ENCODE results near the gene OR2H2.

The OR2H2 gene

DNA sequence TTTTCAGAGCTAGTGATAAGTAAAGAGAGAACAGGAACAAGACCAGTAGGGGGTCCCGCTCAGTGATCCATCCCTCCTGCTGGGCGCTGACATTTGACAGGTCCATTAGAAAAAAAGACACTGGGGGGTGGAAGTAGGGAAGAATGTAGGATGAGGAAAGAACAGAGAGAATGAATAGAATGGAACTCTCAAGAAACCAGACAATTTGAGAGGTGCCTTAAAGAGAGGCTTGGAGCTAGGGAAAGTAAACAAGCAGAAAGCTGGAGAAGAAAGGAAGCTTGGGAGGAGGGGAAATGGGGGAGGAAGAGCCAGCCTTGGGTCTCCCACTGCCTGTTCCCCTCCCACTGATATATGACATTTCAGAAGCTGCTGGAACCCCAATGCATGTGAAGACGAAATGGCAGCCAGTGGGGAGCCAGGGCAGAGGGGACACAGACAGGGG is 39.6 kb downstream of the OR2H2 start (continued):
- TF ChIP-seq ZNF23 (tag by site-specific recombination; IDR thresholded peaks at IDR 0.05; ENCODE audit: borderline replicate concordance): no peak
- TF ChIP-seq ZBTB21 (tag by site-specific recombination; IDR thresholded peaks at IDR 0.05): no peak
- TF ChIP-seq ZNF585B (tag by site-specific recombination; IDR thresholded peaks at IDR 0.05): no peak
- TF ChIP-seq ZSCAN23 (tag by site-specific recombination; IDR thresholded peaks at IDR 0.05): no peak
- no peak for TF ChIP-seq ZNF174 (tag by site-specific recombination; IDR thresholded peaks at IDR 0.05)
- no peak for TF ChIP-seq ZBTB8A (tag by site-specific recombination; IDR thresholded peaks at IDR 0.05)
- TF ChIP-seq KLF10 (tag by site-specific recombination; IDR thresholded peaks at IDR 0.05): no peak
- TF ChIP-seq MYNN (tag by site-specific recombination; IDR thresholded peaks at IDR 0.05; ENCODE audit: borderline replicate concordance): no peak
- TF ChIP-seq ZNF555 (tag by site-specific recombination; conservative IDR thresholded peaks at IDR 0.05): no peak
- TF ChIP-seq YY1 (tag by site-specific recombination; IDR thresholded peaks at IDR 0.05): no peak
- TF ChIP-seq, protein P1, sequence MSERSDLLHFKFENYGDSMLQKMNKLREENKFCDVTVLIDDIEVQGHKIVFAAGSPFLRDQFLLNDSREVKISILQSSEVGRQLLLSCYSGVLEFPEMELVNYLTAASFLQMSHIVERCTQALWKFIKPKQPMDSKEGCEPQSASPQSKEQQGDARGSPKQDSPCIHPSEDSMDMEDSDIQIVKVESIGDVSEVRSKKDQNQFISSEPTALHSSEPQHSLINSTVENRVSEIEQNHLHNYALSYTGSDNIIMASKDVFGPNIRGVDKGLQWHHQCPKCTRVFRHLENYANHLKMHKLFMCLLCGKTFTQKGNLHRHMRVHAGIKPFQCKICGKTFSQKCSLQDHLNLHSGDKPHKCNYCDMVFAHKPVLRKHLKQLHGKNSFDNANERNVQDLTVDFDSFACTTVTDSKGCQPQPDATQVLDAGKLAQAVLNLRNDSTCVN (tag by site-specific recombination; optimal IDR thresholded peaks at IDR 0.05): no peak
- TF ChIP-seq ZNF214 (tag by site-specific recombination; IDR thresholded peaks at IDR 0.05; ENCODE audit: borderline replicate concordance): no peak
- TF ChIP-seq TCF7L2 (IDR thresholded peaks at IDR 0.05; ENCODE audit: borderline replicate concordance, low read depth, low read length): no peak
- TF ChIP-seq, protein P2, sequence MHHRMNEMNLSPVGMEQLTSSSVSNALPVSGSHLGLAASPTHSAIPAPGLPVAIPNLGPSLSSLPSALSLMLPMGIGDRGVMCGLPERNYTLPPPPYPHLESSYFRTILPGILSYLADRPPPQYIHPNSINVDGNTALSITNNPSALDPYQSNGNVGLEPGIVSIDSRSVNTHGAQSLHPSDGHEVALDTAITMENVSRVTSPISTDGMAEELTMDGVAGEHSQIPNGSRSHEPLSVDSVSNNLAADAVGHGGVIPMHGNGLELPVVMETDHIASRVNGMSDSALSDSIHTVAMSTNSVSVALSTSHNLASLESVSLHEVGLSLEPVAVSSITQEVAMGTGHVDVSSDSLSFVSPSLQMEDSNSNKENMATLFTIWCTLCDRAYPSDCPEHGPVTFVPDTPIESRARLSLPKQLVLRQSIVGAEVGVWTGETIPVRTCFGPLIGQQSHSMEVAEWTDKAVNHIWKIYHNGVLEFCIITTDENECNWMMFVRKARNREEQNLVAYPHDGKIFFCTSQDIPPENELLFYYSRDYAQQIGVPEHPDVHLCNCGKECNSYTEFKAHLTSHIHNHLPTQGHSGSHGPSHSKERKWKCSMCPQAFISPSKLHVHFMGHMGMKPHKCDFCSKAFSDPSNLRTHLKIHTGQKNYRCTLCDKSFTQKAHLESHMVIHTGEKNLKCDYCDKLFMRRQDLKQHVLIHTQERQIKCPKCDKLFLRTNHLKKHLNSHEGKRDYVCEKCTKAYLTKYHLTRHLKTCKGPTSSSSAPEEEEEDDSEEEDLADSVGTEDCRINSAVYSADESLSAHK (tag by site-specific recombination; IDR thresholded peaks at IDR 0.05): no peak
- TF ChIP-seq, protein P3, sequence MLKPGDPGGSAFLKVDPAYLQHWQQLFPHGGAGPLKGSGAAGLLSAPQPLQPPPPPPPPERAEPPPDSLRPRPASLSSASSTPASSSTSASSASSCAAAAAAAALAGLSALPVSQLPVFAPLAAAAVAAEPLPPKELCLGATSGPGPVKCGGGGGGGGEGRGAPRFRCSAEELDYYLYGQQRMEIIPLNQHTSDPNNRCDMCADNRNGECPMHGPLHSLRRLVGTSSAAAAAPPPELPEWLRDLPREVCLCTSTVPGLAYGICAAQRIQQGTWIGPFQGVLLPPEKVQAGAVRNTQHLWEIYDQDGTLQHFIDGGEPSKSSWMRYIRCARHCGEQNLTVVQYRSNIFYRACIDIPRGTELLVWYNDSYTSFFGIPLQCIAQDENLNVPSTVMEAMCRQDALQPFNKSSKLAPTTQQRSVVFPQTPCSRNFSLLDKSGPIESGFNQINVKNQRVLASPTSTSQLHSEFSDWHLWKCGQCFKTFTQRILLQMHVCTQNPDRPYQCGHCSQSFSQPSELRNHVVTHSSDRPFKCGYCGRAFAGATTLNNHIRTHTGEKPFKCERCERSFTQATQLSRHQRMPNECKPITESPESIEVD (tag by site-specific recombination; IDR thresholded peaks at IDR 0.05): no peak
- TF ChIP-seq IKZF3 (tag by site-specific recombination; IDR thresholded peaks at IDR 0.05): no peak
- no peak for TF ChIP-seq ZNF292 (tag by site-specific recombination; IDR thresholded peaks at IDR 0.05; ENCODE audit: borderline replicate concordance, low read depth)
- TF ChIP-seq, protein P4, sequence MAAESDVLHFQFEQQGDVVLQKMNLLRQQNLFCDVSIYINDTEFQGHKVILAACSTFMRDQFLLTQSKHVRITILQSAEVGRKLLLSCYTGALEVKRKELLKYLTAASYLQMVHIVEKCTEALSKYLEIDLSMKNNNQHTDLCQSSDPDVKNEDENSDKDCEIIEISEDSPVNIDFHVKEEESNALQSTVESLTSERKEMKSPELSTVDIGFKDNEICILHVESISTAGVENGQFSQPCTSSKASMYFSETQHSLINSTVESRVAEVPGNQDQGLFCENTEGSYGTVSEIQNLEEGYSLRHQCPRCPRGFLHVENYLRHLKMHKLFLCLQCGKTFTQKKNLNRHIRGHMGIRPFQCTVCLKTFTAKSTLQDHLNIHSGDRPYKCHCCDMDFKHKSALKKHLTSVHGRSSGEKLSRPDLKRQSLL (tag by site-specific recombination; IDR thresholded peaks at IDR 0.05): no peak
- TF ChIP-seq, protein P5, sequence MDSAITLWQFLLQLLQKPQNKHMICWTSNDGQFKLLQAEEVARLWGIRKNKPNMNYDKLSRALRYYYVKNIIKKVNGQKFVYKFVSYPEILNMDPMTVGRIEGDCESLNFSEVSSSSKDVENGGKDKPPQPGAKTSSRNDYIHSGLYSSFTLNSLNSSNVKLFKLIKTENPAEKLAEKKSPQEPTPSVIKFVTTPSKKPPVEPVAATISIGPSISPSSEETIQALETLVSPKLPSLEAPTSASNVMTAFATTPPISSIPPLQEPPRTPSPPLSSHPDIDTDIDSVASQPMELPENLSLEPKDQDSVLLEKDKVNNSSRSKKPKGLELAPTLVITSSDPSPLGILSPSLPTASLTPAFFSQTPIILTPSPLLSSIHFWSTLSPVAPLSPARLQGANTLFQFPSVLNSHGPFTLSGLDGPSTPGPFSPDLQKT (IDR thresholded peaks at IDR 0.05; ENCODE audit: borderline replicate concordance, low read depth, low read length): no peak
- 0 out of 2 replicates have a peak, but pooled peaks have one; percentile 13 for TF ChIP-seq ZNF366 (tag by site-specific recombination; conservative IDR thresholded peaks at IDR 0.05)
- peak; percentile 83 for TF ChIP-seq ZNF341 (tag by site-specific recombination; IDR thresholded peaks at IDR 0.05; ENCODE audit: low read depth)
- TF ChIP-seq WT1 (tag by site-specific recombination; IDR thresholded peaks at IDR 0.05): no peak
- no peak for TF ChIP-seq ZNF121 (tag by site-specific recombination; IDR thresholded peaks at IDR 0.05)
- no peak for TF ChIP-seq ZNF394 (tag by site-specific recombination; IDR thresholded peaks at IDR 0.05; ENCODE audit: borderline replicate concordance)
- no peak for TF ChIP-seq ZBTB1 (tag by site-specific recombination; IDR thresholded peaks at IDR 0.05)
- TF ChIP-seq ZFP69B (tag by site-specific recombination; IDR thresholded peaks at IDR 0.05): no peak
- TF ChIP-seq GLIS1 (tag by site-specific recombination; IDR thresholded peaks at IDR 0.05): peak; percentile 67
- TF ChIP-seq EGR2 (tag by site-specific recombination; IDR thresholded peaks at IDR 0.05; ENCODE audit: low read depth): peak; percentile 54
- no peak for TF ChIP-seq ZNF544 (tag by site-specific recombination; IDR thresholded peaks at IDR 0.05)
- TF ChIP-seq ZNF354C (tag by site-specific recombination; IDR thresholded peaks at IDR 0.05; ENCODE audit: borderline replicate concordance, low read depth): no peak
- TF ChIP-seq, protein P6, sequence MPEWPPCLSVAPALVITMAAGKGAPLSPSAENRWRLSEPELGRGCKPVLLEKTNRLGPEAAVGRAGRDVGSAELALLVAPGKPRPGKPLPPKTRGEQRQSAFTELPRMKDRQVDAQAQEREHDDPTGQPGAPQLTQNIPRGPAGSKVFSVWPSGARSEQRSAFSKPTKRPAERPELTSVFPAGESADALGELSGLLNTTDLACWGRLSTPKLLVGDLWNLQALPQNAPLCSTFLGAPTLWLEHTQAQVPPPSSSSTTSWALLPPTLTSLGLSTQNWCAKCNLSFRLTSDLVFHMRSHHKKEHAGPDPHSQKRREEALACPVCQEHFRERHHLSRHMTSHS (tag by site-specific recombination; IDR thresholded peaks at IDR 0.05): no peak
- TF ChIP-seq ZNF561 (tag by site-specific recombination; IDR thresholded peaks at IDR 0.05; ENCODE audit: borderline replicate concordance): no peak
- peak; percentile 46; the same call in 1 of the 2 replicates for TF ChIP-seq PRDM1 (tag by site-specific recombination; IDR thresholded peaks at IDR 0.05)
- TF ChIP-seq KLF1 (tag by site-specific recombination; IDR thresholded peaks at IDR 0.05): no peak
